Activated CD4-positive, alpha-beta T cell treated with anti-CD3 and anti-CD28 coated beads for 1 hour (primary cell): Measurements from ENCODE around the gene SLC8B1.

Source experiments
- DNase-seq: peaks from one replicate; pipeline ENCODE4 v3.0.0-alpha.2; 2020

Gene SLC8B1

GRCh38 chr12:113318900-113319628, 15.8 kb downstream of the SLC8B1 start:
- DNase-seq: no peak

- DNase-seq: no peak
Observed at GRCh38 chr12:113318046-113318656, 16.8 kb downstream of the SLC8B1 start.

- no peak for DNase-seq
Observed at GRCh38 chr12:113317122-113317521, 17.8 kb downstream of the SLC8B1 start.

- DNase-seq: no peak
Observed at GRCh38 chr12:113316155-113316554, 18.8 kb downstream of the SLC8B1 start.

- DNase-seq: no peak
Observed at GRCh38 chr12:113315358-113315757, 19.6 kb downstream of the SLC8B1 start.

- DNase-seq: no peak
Observed at GRCh38 chr12:113314121-113314529, 20.8 kb downstream of the SLC8B1 start.

- DNase-seq: no peak
Observed at GRCh38 chr12:113310489-113310888, 24.4 kb downstream of the SLC8B1 start.

GRCh38 chr12:113306382-113306781, 28.5 kb downstream of the SLC8B1 start:
- no peak for DNase-seq

- no peak for DNase-seq
Observed at GRCh38 chr12:113305281-113305856, 29.5 kb downstream of the SLC8B1 start.

- no peak for DNase-seq
Observed at GRCh38 chr12:113302886-113303640, 31.8 kb downstream of the SLC8B1 start.

GRCh38 chr12:113302466-113302865, 32.4 kb downstream of the SLC8B1 start:
- DNase-seq: no peak

GRCh38 chr12:113301811-113302210, 33.1 kb downstream of the SLC8B1 start:
- DNase-seq: no peak

GRCh38 chr12:113299619-113300237, 35.2 kb downstream of the SLC8B1 start:
- DNase-seq: no peak

- no peak for DNase-seq
Observed at GRCh38 chr12:113298861-113299545, 35.9 kb downstream of the SLC8B1 start.

GRCh38 chr12:113298472-113298817, 36.5 kb downstream of the SLC8B1 start:
- no peak for DNase-seq

- DNase-seq: no peak
Observed at GRCh38 chr12:113297621-113298471, 37.1 kb downstream of the SLC8B1 start.

- DNase-seq: no peak
Observed at GRCh38 chr12:113297214-113297587, 37.7 kb downstream of the SLC8B1 start.

- no peak for DNase-seq
Observed at GRCh38 chr12:113296557-113297213, 38.2 kb downstream of the SLC8B1 start.

GRCh38 chr12:113295886-113296556, 38.9 kb downstream of the SLC8B1 start:
- no peak for DNase-seq

- no peak for DNase-seq
Observed at GRCh38 chr12:113293100-113293499, 41.8 kb downstream of the SLC8B1 start.

- DNase-seq: no peak
Observed at GRCh38 chr12:113292547-113292946, 42.4 kb downstream of the SLC8B1 start.
